H1 (cell line): ENCODE results near the gene HIPK1. TPM values are rescaled to one million over a fixed set of nuclear protein-coding genes. Genes with fewer than 3 reads are reported as not detected.

Experiments
- ASH2L ChIP-seq: fragments of 200-600, 300-600 bp; sonication (generic); IDR thresholded peaks from one replicate; pipeline ENCODE4 v1.7.1; 2017; ENCODE audit warnings: low read length
- CHD2 ChIP-seq: IDR thresholded peaks from 2 replicates; pipeline ENCODE4 v1.6.1; 2012; ENCODE audit warnings: low read length, improper control_type of control experiment
- EP300 ChIP-seq, 2 experiments: IDR thresholded peaks; 1 replicate in 1 of 2; 2 replicates in 1 of 2; pipeline ENCODE4 v1.6.1; 2011 to 2012; ENCODE audit warnings: low read depth in 2 of 2, low read length in 2 of 2, mild to moderate bottlenecking in 2 of 2, borderline replicate concordance in 1 of 2, inconsistent platforms in 1 of 2, moderate library complexity in 1 of 2
- EZH2 ChIP-seq: fragments of 200-600 bp; sonication (generic); IDR thresholded peaks from 2 replicates; pipeline ENCODE4 v1.7.1; 2012; ENCODE audit warnings: low read depth, mild to moderate bottlenecking, moderate library complexity, low read length, inconsistent platforms; ENCODE audit not compliant: severe bottlenecking
- KDM4A ChIP-seq: IDR thresholded peaks from one replicate; pipeline ENCODE4 v1.7.1; 2012; ENCODE audit warnings: low read depth, mild to moderate bottlenecking, moderate library complexity, low read length, inconsistent platforms; ENCODE audit not compliant: severe bottlenecking
- NANOG ChIP-seq: IDR thresholded peaks from 2 replicates; pipeline ENCODE4 v1.6.1; 2011; ENCODE audit warnings: low read length, low read depth, mild to moderate bottlenecking, inconsistent platforms; ENCODE audit not compliant: insufficient read depth, poor library complexity, severe bottlenecking
- polyA plus RNA-seq, 7 experiments: library from polyadenylated mRNA; depleted of rRNA in 3 of 7; stranded (reverse) in 5 of 7; unstranded in 2 of 7; fragments of >200 nt in 5 of 7; fragments of 200-250 nt in 2 of 7; gene quantifications; 1 replicate in 5 of 7; 2 replicates in 1 of 7; 4 replicates in 1 of 7; pipeline versions ENCODE4 v1.2.1 to v1.2.3, GENCODE V29; 2011 to 2013; ENCODE audit warnings: missing spikeins in 2 of 7, mixed read lengths in 2 of 7
- total RNA-seq: library from RNA; stranded (reverse); fragmentation: NEBNext Ultra II Directional; extraction: Animal tissue kit (Norgen Biotek cat#: 25700); gene quantifications from 2 replicates; pipeline ENCODE4 v1.2.1, GENCODE V29; 2021
- TF ChIP-seq, protein P1 (sequence below): fragments of 300-600 bp; sonication (generic); IDR thresholded peaks from 2 replicates; pipeline ENCODE4 v1.7.1; 2012; ENCODE audit warnings: low read length, moderate library complexity, mild to moderate bottlenecking, inconsistent platforms; ENCODE audit not compliant: insufficient replicate concordance

Gene HIPK1
- total and polyA plus RNA-seq, 2 of the 8 experiments (the other 6 are each of a cell fraction or from before 2014, with no cell fraction given) = 46.2 to 64.3 TPM

- TF ChIP-seq, protein P1, sequence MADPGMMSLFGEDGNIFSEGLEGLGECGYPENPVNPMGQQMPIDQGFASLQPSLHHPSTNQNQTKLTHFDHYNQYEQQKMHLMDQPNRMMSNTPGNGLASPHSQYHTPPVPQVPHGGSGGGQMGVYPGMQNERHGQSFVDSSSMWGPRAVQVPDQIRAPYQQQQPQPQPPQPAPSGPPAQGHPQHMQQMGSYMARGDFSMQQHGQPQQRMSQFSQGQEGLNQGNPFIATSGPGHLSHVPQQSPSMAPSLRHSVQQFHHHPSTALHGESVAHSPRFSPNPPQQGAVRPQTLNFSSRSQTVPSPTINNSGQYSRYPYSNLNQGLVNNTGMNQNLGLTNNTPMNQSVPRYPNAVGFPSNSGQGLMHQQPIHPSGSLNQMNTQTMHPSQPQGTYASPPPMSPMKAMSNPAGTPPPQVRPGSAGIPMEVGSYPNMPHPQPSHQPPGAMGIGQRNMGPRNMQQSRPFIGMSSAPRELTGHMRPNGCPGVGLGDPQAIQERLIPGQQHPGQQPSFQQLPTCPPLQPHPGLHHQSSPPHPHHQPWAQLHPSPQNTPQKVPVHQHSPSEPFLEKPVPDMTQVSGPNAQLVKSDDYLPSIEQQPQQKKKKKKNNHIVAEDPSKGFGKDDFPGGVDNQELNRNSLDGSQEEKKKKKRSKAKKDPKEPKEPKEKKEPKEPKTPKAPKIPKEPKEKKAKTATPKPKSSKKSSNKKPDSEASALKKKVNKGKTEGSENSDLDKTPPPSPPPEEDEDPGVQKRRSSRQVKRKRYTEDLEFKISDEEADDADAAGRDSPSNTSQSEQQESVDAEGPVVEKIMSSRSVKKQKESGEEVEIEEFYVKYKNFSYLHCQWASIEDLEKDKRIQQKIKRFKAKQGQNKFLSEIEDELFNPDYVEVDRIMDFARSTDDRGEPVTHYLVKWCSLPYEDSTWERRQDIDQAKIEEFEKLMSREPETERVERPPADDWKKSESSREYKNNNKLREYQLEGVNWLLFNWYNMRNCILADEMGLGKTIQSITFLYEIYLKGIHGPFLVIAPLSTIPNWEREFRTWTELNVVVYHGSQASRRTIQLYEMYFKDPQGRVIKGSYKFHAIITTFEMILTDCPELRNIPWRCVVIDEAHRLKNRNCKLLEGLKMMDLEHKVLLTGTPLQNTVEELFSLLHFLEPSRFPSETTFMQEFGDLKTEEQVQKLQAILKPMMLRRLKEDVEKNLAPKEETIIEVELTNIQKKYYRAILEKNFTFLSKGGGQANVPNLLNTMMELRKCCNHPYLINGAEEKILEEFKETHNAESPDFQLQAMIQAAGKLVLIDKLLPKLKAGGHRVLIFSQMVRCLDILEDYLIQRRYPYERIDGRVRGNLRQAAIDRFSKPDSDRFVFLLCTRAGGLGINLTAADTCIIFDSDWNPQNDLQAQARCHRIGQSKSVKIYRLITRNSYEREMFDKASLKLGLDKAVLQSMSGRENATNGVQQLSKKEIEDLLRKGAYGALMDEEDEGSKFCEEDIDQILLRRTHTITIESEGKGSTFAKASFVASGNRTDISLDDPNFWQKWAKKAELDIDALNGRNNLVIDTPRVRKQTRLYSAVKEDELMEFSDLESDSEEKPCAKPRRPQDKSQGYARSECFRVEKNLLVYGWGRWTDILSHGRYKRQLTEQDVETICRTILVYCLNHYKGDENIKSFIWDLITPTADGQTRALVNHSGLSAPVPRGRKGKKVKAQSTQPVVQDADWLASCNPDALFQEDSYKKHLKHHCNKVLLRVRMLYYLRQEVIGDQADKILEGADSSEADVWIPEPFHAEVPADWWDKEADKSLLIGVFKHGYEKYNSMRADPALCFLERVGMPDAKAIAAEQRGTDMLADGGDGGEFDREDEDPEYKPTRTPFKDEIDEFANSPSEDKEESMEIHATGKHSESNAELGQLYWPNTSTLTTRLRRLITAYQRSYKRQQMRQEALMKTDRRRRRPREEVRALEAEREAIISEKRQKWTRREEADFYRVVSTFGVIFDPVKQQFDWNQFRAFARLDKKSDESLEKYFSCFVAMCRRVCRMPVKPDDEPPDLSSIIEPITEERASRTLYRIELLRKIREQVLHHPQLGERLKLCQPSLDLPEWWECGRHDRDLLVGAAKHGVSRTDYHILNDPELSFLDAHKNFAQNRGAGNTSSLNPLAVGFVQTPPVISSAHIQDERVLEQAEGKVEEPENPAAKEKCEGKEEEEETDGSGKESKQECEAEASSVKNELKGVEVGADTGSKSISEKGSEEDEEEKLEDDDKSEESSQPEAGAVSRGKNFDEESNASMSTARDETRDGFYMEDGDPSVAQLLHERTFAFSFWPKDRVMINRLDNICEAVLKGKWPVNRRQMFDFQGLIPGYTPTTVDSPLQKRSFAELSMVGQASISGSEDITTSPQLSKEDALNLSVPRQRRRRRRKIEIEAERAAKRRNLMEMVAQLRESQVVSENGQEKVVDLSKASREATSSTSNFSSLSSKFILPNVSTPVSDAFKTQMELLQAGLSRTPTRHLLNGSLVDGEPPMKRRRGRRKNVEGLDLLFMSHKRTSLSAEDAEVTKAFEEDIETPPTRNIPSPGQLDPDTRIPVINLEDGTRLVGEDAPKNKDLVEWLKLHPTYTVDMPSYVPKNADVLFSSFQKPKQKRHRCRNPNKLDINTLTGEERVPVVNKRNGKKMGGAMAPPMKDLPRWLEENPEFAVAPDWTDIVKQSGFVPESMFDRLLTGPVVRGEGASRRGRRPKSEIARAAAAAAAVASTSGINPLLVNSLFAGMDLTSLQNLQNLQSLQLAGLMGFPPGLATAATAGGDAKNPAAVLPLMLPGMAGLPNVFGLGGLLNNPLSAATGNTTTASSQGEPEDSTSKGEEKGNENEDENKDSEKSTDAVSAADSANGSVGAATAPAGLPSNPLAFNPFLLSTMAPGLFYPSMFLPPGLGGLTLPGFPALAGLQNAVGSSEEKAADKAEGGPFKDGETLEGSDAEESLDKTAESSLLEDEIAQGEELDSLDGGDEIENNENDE = no peak
- TF ChIP-seq ASH2L = peak; percentile 53
- no peak for TF ChIP-seq KDM4A
- no peak for TF ChIP-seq EZH2
- no peak for TF ChIP-seq NANOG
- TF ChIP-seq EP300 (IDR thresholded peaks at IDR 0.05; ENCODE audit: borderline replicate concordance in 1 of 2, low read depth in 2 of 2, low read length in 2 of 2) = no peak
- no peak for TF ChIP-seq CHD2
Observed at GRCh38 chr1:113929750-113930498, 800 bp downstream of the HIPK1 start (continued).
